HepG2 (cell line): Measurements from ENCODE around the gene PEX3. TPM values are rescaled to one million over a fixed set of nuclear protein-coding genes. Genes with fewer than 3 reads are reported as not detected.

Experiments used
- ARID5B ChIP-seq: IDR thresholded peaks from 2 replicates; pipeline ENCODE4 v1.4.0; 2020; ENCODE audit warnings: mild to moderate bottlenecking, missing genetic modification reagents
- HOMEZ ChIP-seq: IDR thresholded peaks from 2 replicates; pipeline ENCODE4 v1.6.1; 2016; ENCODE audit warnings: low read depth
- IRF9 ChIP-seq: sonication (generic); formaldehyde crosslinking; IDR thresholded peaks from 2 replicates; pipeline ENCODE4 v1.8.0; 2022; ENCODE audit warnings: missing genetic modification reagents, mild to moderate bottlenecking, borderline replicate concordance
- JUNB ChIP-seq: sonication (generic); formaldehyde crosslinking; IDR thresholded peaks from 2 replicates; pipeline ENCODE4 v1.8.0; 2022; ENCODE audit warnings: missing genetic modification reagents, mild to moderate bottlenecking, borderline replicate concordance
- MAX ChIP-seq: IDR thresholded peaks from 2 replicates; pipeline ENCODE4 v1.6.1; 2012; ENCODE audit warnings: inconsistent platforms
- MYPOP ChIP-seq: sonication (generic); formaldehyde crosslinking; IDR thresholded peaks from 2 replicates; pipeline ENCODE4 v1.8.1; 2023; ENCODE audit warnings: mild to moderate bottlenecking, moderate library complexity, missing genetic modification reagents
- PCBP2 ChIP-seq: fragments of 200-400 bp; formaldehyde crosslinking; optimal IDR thresholded peaks from 2 replicates; pipeline ENCODE3; 2018; ENCODE audit warnings: low read length, low read depth; ENCODE audit not compliant: poor library complexity, severe bottlenecking
- SOX13 ChIP-seq, 3 experiments: fragments of 450-650 bp in 1 of 3; sonication (generic) in 1 of 3; formaldehyde crosslinking in 1 of 3; IDR thresholded peaks in 2 of 3; conservative IDR thresholded peaks in 1 of 3; 2 replicates each; pipeline versions ENCODE4 v1.5.0 to v1.6.1; 2016 to 2020; ENCODE audit warnings: antibody characterized with exemption in 1 of 3, mild to moderate bottlenecking in 1 of 3, missing compliant biosample characterization in 1 of 3, missing genetic modification reagents in 1 of 3, moderate library complexity in 1 of 3
- STAT5B ChIP-seq: sonication (generic); formaldehyde crosslinking; IDR thresholded peaks from 2 replicates; pipeline ENCODE4 v1.4.0; 2020; ENCODE audit warnings: missing genetic modification reagents
- TBX2 ChIP-seq: sonication (generic); formaldehyde crosslinking; IDR thresholded peaks from 2 replicates; pipeline ENCODE4 v1.5.0; 2020; ENCODE audit warnings: missing genetic modification reagents, mild to moderate bottlenecking, borderline replicate concordance
- ZNF317 ChIP-seq: sonication (generic); formaldehyde crosslinking; IDR thresholded peaks from 2 replicates; pipeline ENCODE4 v1.5.0; 2020; ENCODE audit warnings: mild to moderate bottlenecking, missing genetic modification reagents
- ZNF558 ChIP-seq: sonication (generic); formaldehyde crosslinking; IDR thresholded peaks from 2 replicates; pipeline ENCODE4 v1.9.0; 2022; ENCODE audit warnings: mild to moderate bottlenecking, missing genetic modification reagents, borderline replicate concordance
- ZNF574 ChIP-seq: sonication (generic); formaldehyde crosslinking; IDR thresholded peaks from 2 replicates; pipeline ENCODE4 v1.4.0; 2020; ENCODE audit warnings: missing genetic modification reagents
- ZNF629 ChIP-seq: sonication (generic); formaldehyde crosslinking; conservative IDR thresholded peaks from 2 replicates; pipeline ENCODE4 v1.5.0; 2020; ENCODE audit warnings: missing genetic modification reagents
- ZNF777 ChIP-seq: sonication (generic); formaldehyde crosslinking; IDR thresholded peaks from 2 replicates; pipeline ENCODE4 v1.4.0; 2020; ENCODE audit warnings: missing genetic modification reagents
- polyA plus RNA-seq, 8 experiments: library from polyadenylated mRNA; depleted of rRNA in 3 of 8; stranded (reverse) in 7 of 8; unstranded in 1 of 8; fragments of >200 nt; fragmentation: Illumina TruSeq in 4 of 8; extraction: Trizol in 4 of 8; gene quantifications; 2 replicates each; pipeline versions ENCODE4 v1.2.1 to v1.2.3, GENCODE V29; 2011 to 2016; ENCODE audit warnings: low read depth in 4 of 8, missing spikeins in 1 of 8, mixed read lengths in 1 of 8; ENCODE audit not compliant: insufficient read depth in 1 of 8
- total RNA-seq, 5 experiments: library from RNA; depleted of rRNA; stranded (reverse); fragments of >200 nt; fragmentation: Illumina TruSeq; extraction: Trizol; gene quantifications; 2 replicates each; pipeline ENCODE4 v1.2.3, GENCODE V29; 2016; ENCODE audit warnings: low read depth in 1 of 5

PEX3 gene
- total and polyA plus RNA-seq, 2 of the 13 experiments (the other 11 are each of a cell fraction or from before 2014, with no cell fraction given) = 30.9 to 40.8 TPM

GRCh38 chr6:143536866-143537691, 86.5 kb downstream of the PEX3 start (continued):
- peak; percentile 26; the same call in 1 of the 2 replicates for TF ChIP-seq MYPOP (CRISPR knock-in tag)
- no peak for TF ChIP-seq JUNB (CRISPR knock-in tag)
- TF ChIP-seq ZNF777 (CRISPR knock-in tag) = no peak; the same call in 1 of the 2 replicates
- TF ChIP-seq STAT5B (CRISPR knock-in tag) = no peak
- TF ChIP-seq HOMEZ (CRISPR knock-in tag) = no peak
- no peak for TF ChIP-seq SOX13 (IDR thresholded peaks at IDR 0.05)
- TF ChIP-seq SOX13 (CRISPR knock-in tag; conservative IDR thresholded peaks at IDR 0.05 in 1 of 2, IDR thresholded peaks at IDR 0.05 in 1 of 2) = peak in 1 of 2 experiments; percentile 35; a peak in 1 of 4 replicates
- peak; percentile 40; the same call in 1 of the 2 replicates for TF ChIP-seq MAX
- TF ChIP-seq ZNF574 (CRISPR knock-in tag) = peak; percentile 17; the same call in 1 of the 2 replicates
- 0 out of 2 replicates have a peak, but pooled peaks have one; percentile 13 for TF ChIP-seq ZNF558 (CRISPR knock-in tag)
- TF ChIP-seq TBX2 = peak; percentile 52; the same call in 1 of the 2 replicates
- TF ChIP-seq PCBP2 = no peak
- TF ChIP-seq ARID5B (CRISPR knock-in tag) = 0 out of 2 replicates have a peak, but pooled peaks have one; percentile 11
- TF ChIP-seq ZNF629 = no peak
- TF ChIP-seq IRF9 (CRISPR knock-in tag) = peak; percentile 4; the same call in 1 of the 2 replicates
- TF ChIP-seq ZNF317 (CRISPR knock-in tag) = no peak
